ENCODE data around the gene PCTP. TPM values are rescaled to one million over a fixed set of nuclear protein-coding genes. Genes with fewer than 3 reads are reported as not detected.

The PCTP gene
- total and polyA plus RNA-seq, 3 donors from 2014 or later, result 22.6 to 32.0 (median 24.0) TPM

GRCh38 chr17:55742272-55743102 is 8.4 kb upstream of the PCTP start:
- Histone ChIP-seq H3K36me3 (ENCODE audit: low read depth, missing control alignments) (no peaks in the 10 kb centered on the region), H3K4me3 (no peak overlapping the region), H3K27ac (no peak overlapping the region), H3K27me3 (no peaks in the 10 kb centered on the region), H3K4me1 (no peaks in the 10 kb centered on the region), H3K9me3 (no peaks in the 10 kb centered on the region)
- DNase-seq, result no peak
- TF ChIP-seq CTCF (IDR thresholded peaks at IDR 0.05) (no peak), POLR2A (IDR thresholded peaks at IDR 0.05) (no peak)
- 70 to 71% methylated on average over 12 of the region's 12 CpGs for WGBS, 2 donors
- intact Hi-C loops (cut with DNase I; ENCODE audit: low total_unique reads), result no loop called here

GRCh38 chr17:55743103-55743679 is 7.7 kb upstream of the PCTP start:
- no peaks in the 10 kb centered on the region for H3K27me3 ChIP-seq
- 68 to 72% methylated on average over 3 of the region's 3 CpGs for WGBS, 2 donors
- H3K9me3 ChIP-seq, result no peaks in the 10 kb centered on the region
- H3K4me1 ChIP-seq, result no peaks in the 10 kb centered on the region
- no peak overlapping the region for H3K4me3 ChIP-seq
- no peaks in the 10 kb centered on the region for H3K36me3 ChIP-seq (ENCODE audit: low read depth, missing control alignments)
- H3K27ac ChIP-seq, result no peak overlapping the region
- DNase-seq, result no peak
- intact Hi-C loops (cut with DNase I; ENCODE audit: low total_unique reads), result no loop called here
- TF ChIP-seq CTCF (IDR thresholded peaks at IDR 0.05), result no peak
- no peak for TF ChIP-seq POLR2A (IDR thresholded peaks at IDR 0.05)

- 91 to 97% methylated on average over 1 of the region's 1 CpG for WGBS, 2 donors
- no peak for DNase-seq
- H3K4me1 ChIP-seq, result no peaks in the 10 kb centered on the region
- no peaks in the 10 kb centered on the region for H3K9me3 ChIP-seq
- no peak overlapping the region for H3K4me3 ChIP-seq
- H3K27ac ChIP-seq, result no peak overlapping the region
- H3K27me3 ChIP-seq, result no peaks in the 10 kb centered on the region
- no peak for TF ChIP-seq POLR2A (IDR thresholded peaks at IDR 0.05)
- no peak for TF ChIP-seq CTCF (IDR thresholded peaks at IDR 0.05)
- no peaks in the 10 kb centered on the region for H3K36me3 ChIP-seq (ENCODE audit: low read depth, missing control alignments)
- intact Hi-C loops (cut with DNase I; ENCODE audit: low total_unique reads), result no loop called here
These were observed 5.6 kb upstream of the PCTP start for GRCh38 chr17:55745258-55745657.

GRCh38 chr17:55746466-55746865 is 4.4 kb upstream of the PCTP start:
- Histone ChIP-seq H3K27me3 (no peaks in the 10 kb centered on the region), H3K4me3 (no peak overlapping the region), H3K27ac (no peak overlapping the region), H3K9me3 (no peaks in the 10 kb centered on the region), H3K4me1 (no peaks in the 10 kb centered on the region), H3K36me3 (ENCODE audit: low read depth, missing control alignments) (no peaks in the 10 kb centered on the region)
- intact Hi-C loops (cut with DNase I; ENCODE audit: low total_unique reads), result no loop called here
- 95 to 100% methylated on average over 1 of the region's 1 CpG for WGBS, 2 donors
- TF ChIP-seq CTCF (IDR thresholded peaks at IDR 0.05) (no peak), POLR2A (IDR thresholded peaks at IDR 0.05) (no peak)
- no peak for DNase-seq

All from testis (tissue), 3 donors.